NCI-H774 (cell line): ENCODE data around the gene ERMP1.
A peak's percentile ranks its signal among the peaks of the same experiment; 100 is the strongest.
"Not testable (repeated sequence)": the region's sequence is repeated elsewhere in the genome, so short reads cannot be mapped to it uniquely, and the experiment has no call there.

Experiments
- DNase-seq: peaks from one replicate; lab custom pipeline; 2025; lab: John Stamatoyannopoulos, UW

The ERMP1 gene

GRCh38 chr9:5832538-5833529, at the start of gene ERMP1:
Gene ERMP1 (minus strand): TSS chr9:5833117. CDS start chr9:5833027, 90 bp downstream.
- DNase-seq: peak; percentile 90

- DNase-seq: not testable (repeated sequence)
These were observed 49.5 kb upstream of the ERMP1 start for GRCh38 chr9:5882244-5883012.

GRCh38 chr9:5879419-5880181, 46.7 kb upstream of the ERMP1 start:
- DNase-seq: no peak

GRCh38 chr9:5876711-5877110, 43.8 kb upstream of the ERMP1 start:
- no peak for DNase-seq

GRCh38 chr9:5876026-5876425, 43.1 kb upstream of the ERMP1 start:
- DNase-seq: no peak

- no peak for DNase-seq
These were observed 41.1 kb upstream of the ERMP1 start for GRCh38 chr9:5874048-5874447.

GRCh38 chr9:5873439-5873838, 40.5 kb upstream of the ERMP1 start:
- DNase-seq: no peak

GRCh38 chr9:5872511-5872910, 39.6 kb upstream of the ERMP1 start:
- no peak for DNase-seq

- no peak for DNase-seq
These were observed 38.9 kb upstream of the ERMP1 start for GRCh38 chr9:5871785-5872184.

- DNase-seq: no peak
These were observed 37.8 kb upstream of the ERMP1 start for GRCh38 chr9:5870691-5871090.

- DNase-seq: no peak
These were observed 37.1 kb upstream of the ERMP1 start for GRCh38 chr9:5870020-5870339.

- no peak for DNase-seq
These were observed 36.5 kb upstream of the ERMP1 start for GRCh38 chr9:5869315-5870019.

- no peak for DNase-seq
These were observed 35.3 kb upstream of the ERMP1 start for GRCh38 chr9:5868235-5868634.

- no peak for DNase-seq
These were observed 33.8 kb upstream of the ERMP1 start for GRCh38 chr9:5866685-5867084.

- no peak for DNase-seq
These were observed 33.4 kb upstream of the ERMP1 start for GRCh38 chr9:5866272-5866671.

GRCh38 chr9:5864446-5864845, 31.5 kb upstream of the ERMP1 start:
- no peak for DNase-seq

- no peak for DNase-seq
These were observed 30.3 kb upstream of the ERMP1 start for GRCh38 chr9:5863092-5863746.

GRCh38 chr9:5858833-5859232, 25.9 kb upstream of the ERMP1 start:
- no peak for DNase-seq

- DNase-seq: no peak
These were observed 25.0 kb upstream of the ERMP1 start for GRCh38 chr9:5857928-5858327.

- DNase-seq: no peak
These were observed 21.3 kb upstream of the ERMP1 start for GRCh38 chr9:5854063-5854790.
